H1 (cell line): ENCODE results near the gene PELO. TPM values are rescaled to one million over a fixed set of nuclear protein-coding genes. Genes with fewer than 3 reads are reported as not detected.

ENCODE experiments used
- ATF2 ChIP-seq: IDR thresholded peaks from 2 replicates; pipeline ENCODE4 v1.6.1; 2012; ENCODE audit warnings: low read length, inconsistent platforms
- CHD7 ChIP-seq: fragments of 300-600 bp; sonication (generic); IDR thresholded peaks from 2 replicates; pipeline ENCODE4 v1.7.1; 2012; ENCODE audit warnings: low read length, moderate library complexity, mild to moderate bottlenecking, inconsistent platforms; ENCODE audit not compliant: insufficient replicate concordance
- GTF2F1 ChIP-seq: IDR thresholded peaks from 2 replicates; pipeline ENCODE4 v1.6.1; 2012; ENCODE audit warnings: low read depth, low read length, improper control_type of control experiment, borderline replicate concordance
- POU5F1 ChIP-seq: IDR thresholded peaks from 2 replicates; pipeline ENCODE4 v1.6.1; 2011; ENCODE audit warnings: low read depth, mild to moderate bottlenecking, low read length, moderate library complexity
- RXRA ChIP-seq: IDR thresholded peaks from 2 replicates; pipeline ENCODE4 v1.6.1; 2011; ENCODE audit warnings: low read depth, mild to moderate bottlenecking, low read length, moderate library complexity; ENCODE audit not compliant: insufficient read depth
- SAP30 ChIP-seq: fragments of 300-600 bp; sonication (generic); IDR thresholded peaks from 2 replicates; pipeline ENCODE4 v1.7.1; 2012; ENCODE audit warnings: low read length, moderate library complexity, mild to moderate bottlenecking, inconsistent platforms; ENCODE audit not compliant: insufficient read depth, insufficient replicate concordance
- SIN3A ChIP-seq, 2 experiments: IDR thresholded peaks in 1 of 2; conservative IDR thresholded peaks in 1 of 2; 2 replicates each; pipeline ENCODE4 v1.6.1; 2011 to 2012; ENCODE audit warnings: low read length in 2 of 2, improper control_type of control experiment in 1 of 2, low read depth in 1 of 2, mild to moderate bottlenecking in 1 of 2
- SP2 ChIP-seq: IDR thresholded peaks from 2 replicates; pipeline ENCODE4 v1.6.1; 2012; ENCODE audit warnings: mild to moderate bottlenecking, low read length, inconsistent platforms
- TAF1 ChIP-seq: IDR thresholded peaks from 2 replicates; pipeline ENCODE4 v1.6.1; 2011; ENCODE audit warnings: mild to moderate bottlenecking, low read depth, low read length
- polyA plus RNA-seq, 7 experiments: library from polyadenylated mRNA; depleted of rRNA in 3 of 7; stranded (reverse) in 5 of 7; unstranded in 2 of 7; fragments of >200 nt in 5 of 7; fragments of 200-250 nt in 2 of 7; gene quantifications; 1 replicate in 5 of 7; 2 replicates in 1 of 7; 4 replicates in 1 of 7; pipeline versions ENCODE4 v1.2.1 to v1.2.3, GENCODE V29; 2011 to 2013; ENCODE audit warnings: missing spikeins in 2 of 7, mixed read lengths in 2 of 7
- total RNA-seq: library from RNA; stranded (reverse); fragmentation: NEBNext Ultra II Directional; extraction: Animal tissue kit (Norgen Biotek cat#: 25700); gene quantifications from 2 replicates; pipeline ENCODE4 v1.2.1, GENCODE V29; 2021

The PELO gene
- total and polyA plus RNA-seq, 2 of the 8 experiments (the other 6 are each of a cell fraction or from before 2014, with no cell fraction given): 10.8 to 18.5 TPM

GRCh38 chr5:52738095-52738506 lies 49.6 kb upstream of the PELO start (continued):
- TF ChIP-seq CHD7 (no peak), GTF2F1 (no peak), SP2 (no peak), SAP30 (no peak), ATF2 (no peak), TAF1 (no peak), RXRA (no peak), POU5F1 (no peak), SIN3A (conservative IDR thresholded peaks at IDR 0.05 in 1 of 2, IDR thresholded peaks at IDR 0.05 in 1 of 2; ENCODE audit: low read depth in 1 of 2, low read length in 2 of 2) (no peak)
